H1 (cell line): ENCODE data around the gene EPB41L4A. TPM values are rescaled to one million over a fixed set of nuclear protein-coding genes. Genes with fewer than 3 reads are reported as not detected.

Experiments
- CTCF ChIA-PET: fragments of 300-600 bp; sonication (Branson Sonifier 250); formaldehyde crosslinking; loops from one replicate; lab custom pipeline; 2021; ENCODE audit not compliant: partially characterized antibody; lab: Charles Lee
- POLR2A ChIA-PET: fragments of 300-600 bp; sonication (Branson Sonifier 250); formaldehyde crosslinking; loops from one replicate; lab custom pipeline; 2021; ENCODE audit warnings: inconsistent platforms; ENCODE audit not compliant: partially characterized antibody; lab: Charles Lee
- DNase-seq, 2 experiments: peaks; one replicate each; pipeline versions ENCODE4 v3.0.0 to v3.0.0-alpha.2; 2010 to 2022; ENCODE audit warnings: low spot score in 2 of 2, low read depth in 1 of 2, mixed read lengths in 1 of 2
- FAIRE-seq: peaks from 2 replicates; lab custom pipeline; 2011; peaks lifted over from hg19 to GRCh38; lab: Jason Lieb, UNC
- H2AFZ ChIP-seq: 2 replicates; pipeline ENCODE4 v1.8.1; 2012; ENCODE audit warnings: low read length, inconsistent platforms
- H2AK5ac ChIP-seq: 2 replicates; pipeline ENCODE4 v1.6.1; 2013; ENCODE audit warnings: low read depth, low read length
- H2BK120ac ChIP-seq: replicated peaks from 2 replicates; pipeline ENCODE3; 2013; ENCODE audit warnings: low read depth, low read length, inconsistent platforms
- H2BK12ac ChIP-seq: 2 replicates; pipeline ENCODE4 v1.6.1; 2013; ENCODE audit warnings: low read depth, low read length
- H2BK15ac ChIP-seq: 2 replicates; pipeline ENCODE4 v1.6.1; 2013; ENCODE audit warnings: low read length
- H2BK20ac ChIP-seq: 2 replicates; pipeline ENCODE4 v1.6.1; 2013; ENCODE audit warnings: low read length
- H2BK5ac ChIP-seq: 2 replicates; pipeline ENCODE4 v1.6.1; 2013; ENCODE audit warnings: low read depth, low read length
- H3K14ac ChIP-seq: 2 replicates; pipeline ENCODE4 v1.6.1; 2013; ENCODE audit warnings: inconsistent platforms; ENCODE audit not compliant: insufficient read length
- H3K18ac ChIP-seq: 2 replicates; pipeline ENCODE4 v1.6.1; 2013; ENCODE audit warnings: low read length; ENCODE audit errors: extremely low read depth
- H3K23ac ChIP-seq: 2 replicates; pipeline ENCODE4 v1.6.1; 2013; ENCODE audit warnings: inconsistent platforms; ENCODE audit not compliant: insufficient read length
- H3K23me2 ChIP-seq: 2 replicates; pipeline ENCODE4 v1.6.1; 2013; ENCODE audit warnings: low read depth, low read length
- H3K27ac ChIP-seq: 2 replicates; pipeline ENCODE4 v1.6.1; 2011; ENCODE audit warnings: low read depth, low read length, inconsistent platforms
- H3K27me3 ChIP-seq, 4 experiments: replicated peaks in 1 of 4; 1 replicate in 1 of 4; 2 replicates in 3 of 4; pipeline versions ENCODE4 v1.6.1 to v1.8.1; 2011 to 2013; ENCODE audit warnings: low read length in 3 of 4, mild to moderate bottlenecking in 3 of 4, inconsistent platforms in 2 of 4, mixed read lengths in 2 of 4, moderate library complexity in 1 of 4; ENCODE audit not compliant: control insufficient read depth in 3 of 4, insufficient read depth in 3 of 4; ENCODE audit errors: extremely low read depth in 1 of 4
- H3K36me3 ChIP-seq, 4 experiments: 2 replicates each; pipeline versions ENCODE4 v1.6.1 to v1.8.1; 2011 to 2013; ENCODE audit warnings: mild to moderate bottlenecking in 4 of 4, low read length in 3 of 4, moderate library complexity in 2 of 4, control low read depth in 1 of 4, inconsistent platforms in 1 of 4; ENCODE audit not compliant: insufficient read depth in 4 of 4, control insufficient read depth in 2 of 4
- H3K4ac ChIP-seq: replicated peaks from 2 replicates; pipeline ENCODE3; 2013; ENCODE audit warnings: low read length, low read depth, mixed read lengths, inconsistent platforms; ENCODE audit not compliant: insufficient read length
- H3K4me1 ChIP-seq, 4 experiments: replicated peaks in 1 of 4; 1 replicate in 1 of 4; 2 replicates in 3 of 4; pipeline versions ENCODE4 v1.6.1 to v1.8.1; 2011 to 2013; ENCODE audit warnings: low read length in 3 of 4, inconsistent platforms in 2 of 4, mixed read lengths in 1 of 4; ENCODE audit not compliant: insufficient read depth in 4 of 4, control insufficient read depth in 3 of 4
- H3K4me2 ChIP-seq, 2 experiments: 2 replicates each; pipeline versions ENCODE4 v1.6.1 to v1.8.1; 2011 to 2013; ENCODE audit warnings: low read depth in 2 of 2, low read length in 2 of 2, control low read depth in 1 of 2, inconsistent platforms in 1 of 2, mild to moderate bottlenecking in 1 of 2; ENCODE audit not compliant: insufficient read depth in 1 of 2
- H3K4me3 ChIP-seq, 4 experiments: fragments of 200-600, 300-600 bp in 1 of 4; sonication (generic), shearing (Covaris generic), sonication (Bioruptor Twin) in 1 of 4; 2 replicates each; pipeline versions ENCODE4 v1.5.1 to v1.8.1; 2011 to 2016; ENCODE audit warnings: low read length in 4 of 4, low read depth in 3 of 4, control low read depth in 2 of 4, inconsistent platforms in 2 of 4, mild to moderate bottlenecking in 2 of 4, mixed read lengths in 1 of 4, moderate library complexity in 1 of 4; ENCODE audit not compliant: insufficient read depth in 2 of 4; ENCODE audit errors: extremely low read depth in 1 of 4
- H3K56ac ChIP-seq: replicated peaks from 2 replicates; pipeline ENCODE3; 2013; ENCODE audit warnings: low read depth, mild to moderate bottlenecking, mixed read lengths, low read length, inconsistent platforms; ENCODE audit not compliant: insufficient read length
- H3K79me1 ChIP-seq: 2 replicates; pipeline ENCODE4 v1.6.1; 2013; ENCODE audit warnings: low read depth, low read length, control low read depth
- H3K79me2 ChIP-seq, 2 experiments: 2 replicates each; pipeline versions ENCODE4 v1.6.1 to v1.8.1; 2012 to 2013; ENCODE audit warnings: low read length in 2 of 2, mild to moderate bottlenecking in 2 of 2, inconsistent platforms in 1 of 2; ENCODE audit not compliant: insufficient read depth in 2 of 2, control insufficient read depth in 1 of 2
- H3K9ac ChIP-seq, 4 experiments: replicated peaks in 1 of 4; 1 replicate in 1 of 4; 2 replicates in 3 of 4; pipeline versions ENCODE4 v1.6.1 to v1.8.1; 2011 to 2013; ENCODE audit warnings: low read depth in 3 of 4, low read length in 3 of 4, control low read depth in 2 of 4, mild to moderate bottlenecking in 2 of 4, moderate library complexity in 2 of 4, inconsistent platforms in 1 of 4; ENCODE audit errors: extremely low read depth in 1 of 4
- H3K9me3 ChIP-seq, 2 experiments: 2 replicates each; pipeline versions ENCODE4 v1.6.1 to v1.8.1; 2012 to 2013; ENCODE audit warnings: mild to moderate bottlenecking in 2 of 2, moderate library complexity in 2 of 2, control low read depth in 1 of 2, inconsistent platforms in 1 of 2, low read depth in 1 of 2, low read length in 1 of 2, mixed read lengths in 1 of 2; ENCODE audit not compliant: insufficient read depth in 2 of 2
- H4K20me1 ChIP-seq, 2 experiments: replicated peaks in 1 of 2; 2 replicates each; pipeline versions ENCODE3 to v1.8.1; 2011 to 2013; ENCODE audit warnings: inconsistent platforms in 2 of 2, low read length in 2 of 2, mild to moderate bottlenecking in 1 of 2; ENCODE audit not compliant: insufficient read depth in 2 of 2, control insufficient read depth in 1 of 2
- H4K5ac ChIP-seq: 2 replicates; pipeline ENCODE4 v1.6.1; 2013; ENCODE audit warnings: low read length, low read depth, mixed read lengths, inconsistent platforms; ENCODE audit not compliant: insufficient read length
- H4K8ac ChIP-seq: 2 replicates; pipeline ENCODE4 v1.8.0; 2013; ENCODE audit warnings: mild to moderate bottlenecking, moderate library complexity, low read length, inconsistent platforms; ENCODE audit not compliant: insufficient read depth; ENCODE audit errors: extremely low read depth
- H4K91ac ChIP-seq: replicated peaks from 2 replicates; pipeline ENCODE3; 2013; ENCODE audit warnings: low read length, mixed read lengths, inconsistent platforms; ENCODE audit not compliant: insufficient read length
- CBX5 ChIP-seq: fragments of 300-800, 300-1000 bp; sonication (generic); IDR thresholded peaks from 2 replicates; pipeline ENCODE4 v1.7.1; 2016; ENCODE audit warnings: antibody characterized with exemption, low read length, low read depth
- CHD2 ChIP-seq: IDR thresholded peaks from 2 replicates; pipeline ENCODE4 v1.6.1; 2012; ENCODE audit warnings: low read length, improper control_type of control experiment
- POLR2AphosphoS5 ChIP-seq: IDR thresholded peaks from 2 replicates; pipeline ENCODE4 v1.6.1; 2011; ENCODE audit warnings: low read depth, low read length
- RBBP5 ChIP-seq: IDR thresholded peaks from 2 replicates; pipeline ENCODE4 v1.7.1; 2012; ENCODE audit warnings: low read depth, mild to moderate bottlenecking, inconsistent platforms, low read length, moderate library complexity, borderline replicate concordance
- SIRT6 ChIP-seq: IDR thresholded peaks from one replicate; pipeline ENCODE4 v1.7.1; 2012; ENCODE audit warnings: low read length, inconsistent platforms
- SP2 ChIP-seq: IDR thresholded peaks from 2 replicates; pipeline ENCODE4 v1.6.1; 2012; ENCODE audit warnings: mild to moderate bottlenecking, low read length, inconsistent platforms
- SRF ChIP-seq: IDR thresholded peaks from 2 replicates; pipeline ENCODE4 v1.6.1; 2011; ENCODE audit warnings: mild to moderate bottlenecking, low read depth, low read length, moderate library complexity
- polyA plus RNA-seq, 7 experiments: library from polyadenylated mRNA; depleted of rRNA in 3 of 7; stranded (reverse) in 5 of 7; unstranded in 2 of 7; fragments of >200 nt in 5 of 7; fragments of 200-250 nt in 2 of 7; gene quantifications; 1 replicate in 5 of 7; 2 replicates in 1 of 7; 4 replicates in 1 of 7; pipeline versions ENCODE4 v1.2.1 to v1.2.3, GENCODE V29; 2011 to 2013; ENCODE audit warnings: missing spikeins in 2 of 7, mixed read lengths in 2 of 7
- total RNA-seq: library from RNA; stranded (reverse); fragmentation: NEBNext Ultra II Directional; extraction: Animal tissue kit (Norgen Biotek cat#: 25700); gene quantifications from 2 replicates; pipeline ENCODE4 v1.2.1, GENCODE V29; 2021

Gene EPB41L4A
- total and polyA plus RNA-seq, 2 of the 8 experiments (the other 6 are each of a cell fraction or from before 2014, with no cell fraction given) = 1.6 to 4.6 TPM

DNA sequence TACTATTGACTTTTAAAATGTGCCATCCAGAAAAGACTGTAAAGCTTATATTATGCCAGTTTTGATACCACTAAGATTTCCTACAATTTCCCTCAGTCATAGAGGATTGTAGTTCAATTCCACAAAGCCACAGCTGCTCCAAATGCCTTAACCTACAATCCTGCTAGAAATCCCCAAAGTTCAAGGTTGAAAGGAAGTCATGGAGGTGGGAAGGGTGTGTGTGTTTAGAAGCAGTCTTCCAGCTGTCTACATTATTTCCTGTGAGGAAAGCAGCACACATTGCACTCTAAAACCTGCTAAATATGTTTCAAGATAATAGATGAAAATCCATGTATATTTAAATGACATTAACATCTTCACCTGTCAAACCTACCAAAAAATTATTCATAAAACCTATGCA lies 11.8 kb downstream of the EPB41L4A start:
- H4K8ac ChIP-seq = no peak overlapping the region
- no peak overlapping the region for H3K27ac ChIP-seq
- H2BK20ac ChIP-seq = no peak overlapping the region
- no peak overlapping the region for H3K18ac ChIP-seq
- H3K4me1 ChIP-seq = peaks cover 2 to 6% (median 4%) of the 10 kb centered on the region in 4 experiments; a peak in 5 of 7 replicates
- DNase-seq (no peak), FAIRE-seq (no peak)
- no peak overlapping the region for H2BK120ac ChIP-seq
- no peaks in the 10 kb centered on the region for H3K79me1 ChIP-seq
- no peaks in the 10 kb centered on the region for H3K27me3 ChIP-seq
- H3K56ac ChIP-seq = no peak overlapping the region
- no peak overlapping the region for H2AFZ ChIP-seq
- ChIA-PET POLR2A (no interaction called here), CTCF (interaction anchor here (0.9 to 2.5 kb wide), 5 partner anchors 12 to 198 kb away, joined by 3 to 16 read pairs (median 4); partner anchors contain the start of gene EPB41L4A)
- no peak overlapping the region for H3K4ac ChIP-seq
- H2BK12ac ChIP-seq = no peak overlapping the region
- H3K4me2 ChIP-seq = no peak overlapping the region
- TF ChIP-seq CHD2 (no peak), SP2 (no peak), SRF (no peak), CBX5 (no peak), RBBP5 (no peak), SIRT6 (no peak), POLR2AphosphoS5 (no peak)
- H3K4me3 ChIP-seq = no peak overlapping the region
- H3K9me3 ChIP-seq = no peaks in the 10 kb centered on the region
- H2AK5ac ChIP-seq = no peak overlapping the region
- no peak overlapping the region for H2BK15ac ChIP-seq
- no peaks in the 10 kb centered on the region for H4K20me1 ChIP-seq
- H3K23me2 ChIP-seq = no peaks in the 10 kb centered on the region
- no peaks in the 10 kb centered on the region for H3K36me3 ChIP-seq
- H3K79me2 ChIP-seq = no peaks in the 10 kb centered on the region
- H4K91ac ChIP-seq = no peak overlapping the region
- no peak overlapping the region for H3K9ac ChIP-seq
- no peak overlapping the region for H2BK5ac ChIP-seq
- H4K5ac ChIP-seq = no peak overlapping the region
- H3K23ac ChIP-seq = no peak overlapping the region
- no peak overlapping the region for H3K14ac ChIP-seq
